ENCODE results near the gene MMP7. TPM values are rescaled to one million over a fixed set of nuclear protein-coding genes. Genes with fewer than 3 reads are reported as not detected.

Gene MMP7
- total and polyA plus RNA-seq, 12 donors = 0.10 to 3.4 TPM; not detected in 10

DNA sequence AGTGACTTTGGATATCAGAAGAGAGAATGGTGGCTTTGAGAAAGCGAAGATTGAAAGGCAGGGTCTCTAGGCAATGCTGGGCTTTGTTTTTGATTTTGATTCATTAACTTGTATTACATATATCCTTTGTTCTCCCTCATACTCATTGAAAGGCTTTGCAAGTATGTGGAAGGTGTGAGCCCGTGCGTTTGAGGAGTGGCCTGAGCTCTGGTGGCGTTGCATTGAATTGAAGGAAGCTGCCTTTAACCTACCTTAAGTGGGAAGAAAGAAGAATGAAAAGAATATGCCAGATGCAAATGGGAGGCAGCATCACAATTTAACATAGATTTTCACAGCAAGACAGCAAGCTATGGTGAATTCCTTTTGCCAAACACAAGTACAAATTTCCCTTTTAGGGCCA lies 6.7 kb downstream of the MMP7 start:
- intact Hi-C loops (cut with DNase I) = no loop called here
- H3K9me3 ChIP-seq = no peaks in the 10 kb centered on the region
- no peaks in the 10 kb centered on the region for H3K36me3 ChIP-seq
- H3K27ac ChIP-seq = no peak overlapping the region
- peaks cover 0 to 14% (median 8%) of the 10 kb centered on the region in 7 donors for H3K27me3 ChIP-seq
- H3K4me1 ChIP-seq = no peaks in the 10 kb centered on the region
- H3K4me3 ChIP-seq = no peak overlapping the region
- WGBS, 2 donors = 81 to 86% methylated on average over 4 of the region's 4 CpGs
- TF ChIP-seq, protein P1, sequence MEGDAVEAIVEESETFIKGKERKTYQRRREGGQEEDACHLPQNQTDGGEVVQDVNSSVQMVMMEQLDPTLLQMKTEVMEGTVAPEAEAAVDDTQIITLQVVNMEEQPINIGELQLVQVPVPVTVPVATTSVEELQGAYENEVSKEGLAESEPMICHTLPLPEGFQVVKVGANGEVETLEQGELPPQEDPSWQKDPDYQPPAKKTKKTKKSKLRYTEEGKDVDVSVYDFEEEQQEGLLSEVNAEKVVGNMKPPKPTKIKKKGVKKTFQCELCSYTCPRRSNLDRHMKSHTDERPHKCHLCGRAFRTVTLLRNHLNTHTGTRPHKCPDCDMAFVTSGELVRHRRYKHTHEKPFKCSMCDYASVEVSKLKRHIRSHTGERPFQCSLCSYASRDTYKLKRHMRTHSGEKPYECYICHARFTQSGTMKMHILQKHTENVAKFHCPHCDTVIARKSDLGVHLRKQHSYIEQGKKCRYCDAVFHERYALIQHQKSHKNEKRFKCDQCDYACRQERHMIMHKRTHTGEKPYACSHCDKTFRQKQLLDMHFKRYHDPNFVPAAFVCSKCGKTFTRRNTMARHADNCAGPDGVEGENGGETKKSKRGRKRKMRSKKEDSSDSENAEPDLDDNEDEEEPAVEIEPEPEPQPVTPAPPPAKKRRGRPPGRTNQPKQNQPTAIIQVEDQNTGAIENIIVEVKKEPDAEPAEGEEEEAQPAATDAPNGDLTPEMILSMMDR (IDR thresholded peaks at IDR 0.05) = no peak
- ATAC-seq (no peak), DNase-seq (no peak)

GRCh38 chr11:102523189-102523570 lies 7.4 kb downstream of the MMP7 start:
- ATAC-seq = no peak
- 59% methylated on average over 2 of the region's 2 CpGs for WGBS, 2 donors
- Histone ChIP-seq H3K4me3 (no peak overlapping the region), H3K9me3 (no peaks in the 10 kb centered on the region), H3K27ac (no peak overlapping the region), H3K4me1 (no peaks in the 10 kb centered on the region), H3K27me3 (peaks cover 0 to 15% (median 8%) of the 10 kb centered on the region in 7 donors), H3K36me3 (no peaks in the 10 kb centered on the region)
- intact Hi-C loops (cut with DNase I) = no loop called here
- DNase-seq = no peak
- TF ChIP-seq, protein P1 (IDR thresholded peaks at IDR 0.05) = no peak

GRCh38 chr11:102522312-102523188 lies 8.0 kb downstream of the MMP7 start:
- Histone ChIP-seq H3K27me3 (peaks cover 0 to 15% (median 8%) of the 10 kb centered on the region in 7 donors), H3K9me3 (no peaks in the 10 kb centered on the region), H3K4me3 (no peak overlapping the region), H3K36me3 (no peaks in the 10 kb centered on the region), H3K27ac (no peak overlapping the region), H3K4me1 (no peaks in the 10 kb centered on the region)
- intact Hi-C loops (cut with DNase I) = no loop called here
- TF ChIP-seq, protein P1 (IDR thresholded peaks at IDR 0.05) = no peak
- ATAC-seq = no peak
- no peak for DNase-seq
- 44 to 50% methylated on average over 5 of the region's 5 CpGs for WGBS, 2 donors

DNA sequence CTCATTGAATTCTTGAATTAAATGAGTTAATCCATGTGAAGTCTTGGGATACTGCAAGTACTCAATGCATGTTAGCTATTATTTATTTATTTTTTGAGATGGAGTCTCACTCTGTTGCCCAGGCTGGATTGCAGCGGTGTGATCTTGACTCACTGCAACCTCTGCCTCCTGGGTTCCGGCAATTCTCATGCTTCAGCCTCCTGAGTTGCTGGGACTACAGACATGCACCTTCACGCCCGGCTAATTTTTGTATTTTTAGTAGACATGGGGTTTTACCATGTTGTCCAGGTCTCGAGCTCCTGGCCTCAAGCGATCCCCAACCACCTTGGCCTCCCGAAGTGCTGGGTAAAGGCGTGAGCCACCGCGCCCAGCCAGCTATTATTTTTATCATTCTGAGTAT lies 9.4 kb downstream of the MMP7 start:
- Histone ChIP-seq H3K4me3 (no peak overlapping the region), H3K36me3 (no peaks in the 10 kb centered on the region), H3K4me1 (no peaks in the 10 kb centered on the region), H3K9me3 (no peaks in the 10 kb centered on the region), H3K27ac (no peak overlapping the region), H3K27me3 (peaks cover 0 to 15% (median 8%) of the 10 kb centered on the region in 7 donors)
- 95% methylated on average over 10 of the region's 10 CpGs for WGBS, 2 donors
- TF ChIP-seq, protein P1 (IDR thresholded peaks at IDR 0.05) = no peak
- intact Hi-C loops (cut with DNase I) = no loop called here
- DNase-seq (no peak), ATAC-seq (no peak)
